Keratinocyte (primary cell): ENCODE measurements around the gene YBX1. TPM values are rescaled to one million over a fixed set of nuclear protein-coding genes. Genes with fewer than 3 reads are reported as not detected.

Source experiments
- DNase-seq: peaks from one replicate; pipeline ENCODE4 v3.0.0-alpha.2; 2011; ENCODE audit warnings: low read depth, missing footprints, low spot score
- FAIRE-seq: peaks from 2 replicates; lab custom pipeline; 2011; peaks lifted over from hg19 to GRCh38; lab: Jason Lieb, UNC
- H2AFZ ChIP-seq: 2 replicates; pipeline ENCODE4 v1.6.0; 2012; ENCODE audit warnings: low read length, control low read depth, inconsistent platforms; ENCODE audit not compliant: control insufficient read depth
- H3K27ac ChIP-seq: 2 replicates; pipeline ENCODE4 v1.5.1; 2011; ENCODE audit warnings: low read length; ENCODE audit not compliant: control insufficient read depth, insufficient read depth
- H3K27me3 ChIP-seq: 3 replicates; pipeline ENCODE4 v1.6.0; 2011; ENCODE audit warnings: low read length; ENCODE audit not compliant: control insufficient read depth, insufficient read depth; ENCODE audit errors: extremely low read depth
- H3K36me3 ChIP-seq, 2 experiments: 2 replicates in 1 of 2; 3 replicates in 1 of 2; pipeline ENCODE4 v1.5.1; 2011; ENCODE audit warnings: low read length in 2 of 2, mild to moderate bottlenecking in 1 of 2; ENCODE audit not compliant: control insufficient read depth in 2 of 2, insufficient read depth in 2 of 2; ENCODE audit errors: extremely low read depth in 1 of 2
- H3K4me1 ChIP-seq: 3 replicates; pipeline ENCODE4 v1.5.1; 2011; ENCODE audit warnings: low read length; ENCODE audit not compliant: control insufficient read depth, insufficient read depth; ENCODE audit errors: extremely low read depth
- H3K4me2 ChIP-seq: 3 replicates; pipeline ENCODE4 v1.6.0; 2011; ENCODE audit warnings: low read depth, low read length; ENCODE audit not compliant: control insufficient read depth, insufficient read depth; ENCODE audit errors: extremely low read depth
- H3K4me3 ChIP-seq, 3 experiments: fragments of 200-600 bp in 1 of 3; sonication (generic) in 1 of 3; 2 replicates in 2 of 3; 3 replicates in 1 of 3; pipeline ENCODE4 v1.5.1; 2011 to 2016; ENCODE audit warnings: low read length in 3 of 3, mild to moderate bottlenecking in 3 of 3, control low read depth in 2 of 3, inconsistent platforms in 1 of 3, low read depth in 1 of 3, mixed read lengths in 1 of 3, mixed run types in 1 of 3, moderate library complexity in 1 of 3; ENCODE audit not compliant: control insufficient read depth in 2 of 3, insufficient read depth in 2 of 3; ENCODE audit errors: extremely low read depth in 1 of 3
- H3K79me2 ChIP-seq: 2 replicates; pipeline ENCODE4 v1.6.0; 2012; ENCODE audit warnings: low read length; ENCODE audit not compliant: control insufficient read depth, insufficient read depth
- H3K9ac ChIP-seq: 3 replicates; pipeline ENCODE4 v1.6.0; 2011; ENCODE audit warnings: low read length; ENCODE audit not compliant: control insufficient read depth, insufficient read depth; ENCODE audit errors: extremely low read depth
- H3K9me1 ChIP-seq: 3 replicates; pipeline ENCODE4 v1.6.0; 2011; ENCODE audit warnings: low read length; ENCODE audit not compliant: control insufficient read depth, insufficient read depth; ENCODE audit errors: extremely low read depth
- H3K9me3 ChIP-seq: 2 replicates; pipeline ENCODE4 v1.5.1; 2012; ENCODE audit warnings: low read depth, low read length; ENCODE audit not compliant: control insufficient read depth
- H4K20me1 ChIP-seq: 3 replicates; pipeline ENCODE4 v1.6.0; 2011; ENCODE audit warnings: low read length; ENCODE audit not compliant: control insufficient read depth, insufficient read depth; ENCODE audit errors: extremely low read depth
- EZH2 ChIP-seq: IDR thresholded peaks from one replicate; pipeline ENCODE4 v1.6.1; 2012; ENCODE audit warnings: inconsistent platforms, mild to moderate bottlenecking, low read length, moderate library complexity
- dilution Hi-C: fragments of 300-500 bp; cut with MboI; formaldehyde crosslinking; loops from one replicate; pipeline ENCODE4 v1.7.0; 2020; ENCODE audit warnings: low sequenced_read_pairs; ENCODE audit not compliant: extremely low pct_ligation_motif_present
- polyA plus RNA-seq, 5 experiments: library from polyadenylated mRNA; depleted of rRNA in 3 of 5; stranded (reverse) in 3 of 5; stranded (forward) in 1 of 5; unstranded in 1 of 5; fragments of >200 nt; gene quantifications; 1 replicate in 1 of 5; 2 replicates in 3 of 5; 3 replicates in 1 of 5; pipeline versions ENCODE4 v1.2.1 to v1.2.3, GENCODE V29; 2011 to 2012; ENCODE audit warnings: missing spikeins in 2 of 5, low read depth in 1 of 5, low replicate concordance in 1 of 5
- TF ChIP-seq, protein P1 (sequence below), 3 experiments: IDR thresholded peaks in 1 of 3; conservative IDR thresholded peaks in 1 of 3; optimal IDR thresholded peaks in 1 of 3; 2 replicates in 2 of 3; 3 replicates in 1 of 3; pipeline versions ENCODE3 to v1.5.1; 2011; ENCODE audit warnings: low read length in 3 of 3, mild to moderate bottlenecking in 3 of 3, moderate library complexity in 2 of 3, control low read depth in 1 of 3, inconsistent platforms in 1 of 3; ENCODE audit not compliant: insufficient read depth in 2 of 3; ENCODE audit errors: extremely low read depth in 1 of 3

Gene YBX1
- polyA plus RNA-seq, 1 donor (not counting 4 experiments of a cell fraction or from before 2014, with no cell fraction given) = 1,066 TPM

DNA sequence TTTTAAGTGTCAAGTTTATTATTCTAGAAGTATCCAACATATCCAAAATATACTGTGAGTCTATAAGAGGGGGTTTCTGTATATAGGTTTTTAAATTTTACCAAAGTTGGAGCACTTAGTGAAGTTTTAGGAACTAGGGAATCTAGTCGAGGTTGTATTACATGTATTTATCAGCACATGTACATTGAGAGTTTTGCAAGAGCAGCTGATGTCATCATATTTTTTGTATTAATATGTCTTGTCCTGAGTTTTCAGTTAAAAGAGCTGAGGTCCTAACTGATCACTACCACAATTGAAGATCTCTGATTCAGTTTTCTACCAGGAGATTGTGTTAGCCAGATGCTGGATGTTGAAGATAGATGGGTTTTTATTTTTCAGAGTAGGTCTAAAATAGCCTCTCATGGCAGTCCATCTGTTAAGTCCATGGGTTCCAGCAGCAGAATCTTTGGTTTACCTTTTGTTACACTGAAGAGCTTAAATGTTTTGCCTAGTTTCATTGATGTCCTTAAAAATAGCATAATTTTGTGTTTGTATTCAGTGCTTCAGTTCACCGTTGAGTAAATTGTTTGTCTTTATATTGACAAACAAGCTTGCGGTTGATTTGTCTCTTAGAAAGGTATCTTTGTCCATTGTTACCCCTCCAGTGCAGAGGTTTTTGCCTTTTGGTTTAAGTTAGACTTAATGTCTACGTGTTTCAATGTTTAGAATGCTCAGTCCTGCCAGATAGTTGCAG is 16.0 kb downstream of the YBX1 start:
- Histone ChIP-seq H3K4me1 (no peaks in the 10 kb centered on the region), H4K20me1 (peaks cover 12% of the 10 kb centered on the region), H3K27ac (no peak overlapping the region), H3K79me2 (peaks cover 68% of the 10 kb centered on the region), H3K9me1 (peaks cover 3% of the 10 kb centered on the region), H3K9me3 (no peaks in the 10 kb centered on the region), H3K4me3 (no peak overlapping the region), H3K9ac (no peak overlapping the region), H3K4me2 (no peak overlapping the region), H3K27me3 (no peaks in the 10 kb centered on the region), H2AFZ (no peak overlapping the region), H3K36me3 (peaks cover 29 to 58% of the 10 kb centered on the region in 2 experiments)
- no peak for DNase-seq
- TF ChIP-seq, protein P1, sequence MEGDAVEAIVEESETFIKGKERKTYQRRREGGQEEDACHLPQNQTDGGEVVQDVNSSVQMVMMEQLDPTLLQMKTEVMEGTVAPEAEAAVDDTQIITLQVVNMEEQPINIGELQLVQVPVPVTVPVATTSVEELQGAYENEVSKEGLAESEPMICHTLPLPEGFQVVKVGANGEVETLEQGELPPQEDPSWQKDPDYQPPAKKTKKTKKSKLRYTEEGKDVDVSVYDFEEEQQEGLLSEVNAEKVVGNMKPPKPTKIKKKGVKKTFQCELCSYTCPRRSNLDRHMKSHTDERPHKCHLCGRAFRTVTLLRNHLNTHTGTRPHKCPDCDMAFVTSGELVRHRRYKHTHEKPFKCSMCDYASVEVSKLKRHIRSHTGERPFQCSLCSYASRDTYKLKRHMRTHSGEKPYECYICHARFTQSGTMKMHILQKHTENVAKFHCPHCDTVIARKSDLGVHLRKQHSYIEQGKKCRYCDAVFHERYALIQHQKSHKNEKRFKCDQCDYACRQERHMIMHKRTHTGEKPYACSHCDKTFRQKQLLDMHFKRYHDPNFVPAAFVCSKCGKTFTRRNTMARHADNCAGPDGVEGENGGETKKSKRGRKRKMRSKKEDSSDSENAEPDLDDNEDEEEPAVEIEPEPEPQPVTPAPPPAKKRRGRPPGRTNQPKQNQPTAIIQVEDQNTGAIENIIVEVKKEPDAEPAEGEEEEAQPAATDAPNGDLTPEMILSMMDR (optimal IDR thresholded peaks at IDR 0.05 in 1 of 3, IDR thresholded peaks at IDR 0.05 in 1 of 3, conservative IDR thresholded peaks at IDR 0.05 in 1 of 3; ENCODE audit: extremely low read depth in 1 of 3, insufficient read depth in 2 of 3, low read length in 3 of 3) = no peak
- no peak for TF ChIP-seq EZH2
- FAIRE-seq = no peak
- dilution Hi-C loops = no loop called here

DNA sequence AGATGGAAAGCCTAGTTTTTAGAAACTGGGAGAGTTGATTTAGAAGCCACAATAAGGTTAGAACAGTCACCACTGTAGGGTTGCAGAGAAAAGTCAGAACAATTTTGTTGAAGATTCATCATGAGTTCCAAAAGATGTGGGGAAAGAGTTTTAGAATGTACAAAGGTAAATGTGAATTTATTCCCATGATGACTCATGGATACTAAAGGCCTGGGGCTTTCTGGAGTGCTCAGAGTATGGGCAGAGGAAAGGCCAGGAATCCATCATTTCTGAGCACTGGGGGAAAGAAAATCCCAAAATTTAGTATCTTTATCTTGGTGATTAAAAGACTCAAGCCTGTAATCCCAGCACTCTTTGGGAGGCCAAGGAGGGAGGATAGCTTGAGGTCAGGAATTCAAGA is 17.8 kb downstream of the YBX1 start:
- peaks cover 34 to 49% of the 10 kb centered on the region in 2 experiments for H3K36me3 ChIP-seq
- no peak for TF ChIP-seq EZH2
- TF ChIP-seq, protein P1 (optimal IDR thresholded peaks at IDR 0.05 in 1 of 3, IDR thresholded peaks at IDR 0.05 in 1 of 3, conservative IDR thresholded peaks at IDR 0.05 in 1 of 3; ENCODE audit: extremely low read depth in 1 of 3, insufficient read depth in 2 of 3, low read length in 3 of 3) = no peak
- H3K9me3 ChIP-seq = no peaks in the 10 kb centered on the region
- no peak overlapping the region for H2AFZ ChIP-seq
- peaks cover 58% of the 10 kb centered on the region for H3K79me2 ChIP-seq
- H3K4me3 ChIP-seq = no peak overlapping the region
- no peak overlapping the region for H3K4me2 ChIP-seq
- DNase-seq (no peak), FAIRE-seq (no peak)
- no peak overlapping the region for H3K27ac ChIP-seq
- no peaks in the 10 kb centered on the region for H3K4me1 ChIP-seq
- H4K20me1 ChIP-seq = peaks cover 10% of the 10 kb centered on the region
- peaks cover 3% of the 10 kb centered on the region for H3K9me1 ChIP-seq
- H3K27me3 ChIP-seq = no peaks in the 10 kb centered on the region
- dilution Hi-C loops = no loop called here
- no peak overlapping the region for H3K9ac ChIP-seq
